Measurements from ENCODE around the gene PDZRN4. TPM values are rescaled to one million over a fixed set of nuclear protein-coding genes. Genes with fewer than 3 reads are reported as not detected.

PDZRN4 gene
- total and polyA plus RNA-seq, 9 donors, result 1.5 to 11.0 (median 4.1) TPM

DNA sequence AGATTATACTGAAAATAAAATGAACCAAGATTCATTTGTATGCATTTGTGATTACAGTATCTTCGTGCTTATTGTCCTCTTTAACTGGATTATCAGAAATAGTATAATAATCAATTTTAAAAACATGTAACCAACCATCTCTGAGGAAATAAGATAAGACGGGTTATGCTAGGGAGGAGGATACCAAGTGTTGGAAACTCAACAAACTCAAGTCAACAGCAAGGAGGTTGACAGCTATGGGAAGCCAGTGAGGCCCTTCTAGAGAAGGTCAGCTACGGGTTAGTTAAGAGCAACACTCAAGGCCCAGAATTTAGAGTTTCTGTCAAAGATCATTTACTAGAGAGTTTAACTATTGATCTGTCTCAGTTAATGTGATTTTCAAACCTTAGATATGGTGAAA lies 137.2 kb downstream of the PDZRN4 start:
- Histone ChIP-seq H3K4me3 (no peak overlapping the region), H3K4me1 (ENCODE audit: insufficient read depth) (no peaks in the 10 kb centered on the region), H3K27me3 (no peaks in the 10 kb centered on the region), H3K9me3 (no peaks in the 10 kb centered on the region), H3K36me3 (no peaks in the 10 kb centered on the region), H3K27ac (no peak overlapping the region)
- 93 to 96% (median 93%) methylated on average over 3 of the region's 3 CpGs for WGBS, 3 donors
- TF ChIP-seq, protein P1, sequence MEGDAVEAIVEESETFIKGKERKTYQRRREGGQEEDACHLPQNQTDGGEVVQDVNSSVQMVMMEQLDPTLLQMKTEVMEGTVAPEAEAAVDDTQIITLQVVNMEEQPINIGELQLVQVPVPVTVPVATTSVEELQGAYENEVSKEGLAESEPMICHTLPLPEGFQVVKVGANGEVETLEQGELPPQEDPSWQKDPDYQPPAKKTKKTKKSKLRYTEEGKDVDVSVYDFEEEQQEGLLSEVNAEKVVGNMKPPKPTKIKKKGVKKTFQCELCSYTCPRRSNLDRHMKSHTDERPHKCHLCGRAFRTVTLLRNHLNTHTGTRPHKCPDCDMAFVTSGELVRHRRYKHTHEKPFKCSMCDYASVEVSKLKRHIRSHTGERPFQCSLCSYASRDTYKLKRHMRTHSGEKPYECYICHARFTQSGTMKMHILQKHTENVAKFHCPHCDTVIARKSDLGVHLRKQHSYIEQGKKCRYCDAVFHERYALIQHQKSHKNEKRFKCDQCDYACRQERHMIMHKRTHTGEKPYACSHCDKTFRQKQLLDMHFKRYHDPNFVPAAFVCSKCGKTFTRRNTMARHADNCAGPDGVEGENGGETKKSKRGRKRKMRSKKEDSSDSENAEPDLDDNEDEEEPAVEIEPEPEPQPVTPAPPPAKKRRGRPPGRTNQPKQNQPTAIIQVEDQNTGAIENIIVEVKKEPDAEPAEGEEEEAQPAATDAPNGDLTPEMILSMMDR (IDR thresholded peaks at IDR 0.05), result no peak
- TF ChIP-seq EP300 (IDR thresholded peaks at IDR 0.05), result no peak
- no peak for TF ChIP-seq POLR2A (IDR thresholded peaks at IDR 0.05)
- DNase-seq, result no peak
- intact Hi-C loops (cut with DNase I), result no loop called here

GRCh38 chr12:41327096-41327895 lies 139.2 kb downstream of the PDZRN4 start:
- DNase-seq, result no peak
- Histone ChIP-seq H3K4me3 (no peak overlapping the region), H3K9me3 (no peaks in the 10 kb centered on the region), H3K4me1 (ENCODE audit: insufficient read depth) (no peaks in the 10 kb centered on the region), H3K27me3 (no peaks in the 10 kb centered on the region), H3K36me3 (no peaks in the 10 kb centered on the region), H3K27ac (no peak overlapping the region)
- WGBS, 3 donors, result 64 to 89% (median 66%) methylated on average over 4 of the region's 4 CpGs
- intact Hi-C loops (cut with DNase I), result no loop called here
- TF ChIP-seq EP300 (IDR thresholded peaks at IDR 0.05) (no peak), POLR2A (IDR thresholded peaks at IDR 0.05) (no peak)
- TF ChIP-seq, protein P1 (IDR thresholded peaks at IDR 0.05), result no peak

- no peak overlapping the region for H3K4me3 ChIP-seq
- 48 to 76% (median 63%) methylated on average over 1 of the region's 1 CpG for WGBS, 3 donors
- intact Hi-C loops (cut with DNase I), result no loop called here
- no peaks in the 10 kb centered on the region for H3K36me3 ChIP-seq
- TF ChIP-seq POLR2A (IDR thresholded peaks at IDR 0.05), result no peak
- H3K9me3 ChIP-seq, result no peaks in the 10 kb centered on the region
- DNase-seq, result no peak
- H3K27ac ChIP-seq, result no peak overlapping the region
- H3K4me1 ChIP-seq (ENCODE audit: insufficient read depth), result no peaks in the 10 kb centered on the region
- no peaks in the 10 kb centered on the region for H3K27me3 ChIP-seq
These were observed 145.9 kb downstream of the PDZRN4 start for GRCh38 chr12:41333974-41334373.

DNA sequence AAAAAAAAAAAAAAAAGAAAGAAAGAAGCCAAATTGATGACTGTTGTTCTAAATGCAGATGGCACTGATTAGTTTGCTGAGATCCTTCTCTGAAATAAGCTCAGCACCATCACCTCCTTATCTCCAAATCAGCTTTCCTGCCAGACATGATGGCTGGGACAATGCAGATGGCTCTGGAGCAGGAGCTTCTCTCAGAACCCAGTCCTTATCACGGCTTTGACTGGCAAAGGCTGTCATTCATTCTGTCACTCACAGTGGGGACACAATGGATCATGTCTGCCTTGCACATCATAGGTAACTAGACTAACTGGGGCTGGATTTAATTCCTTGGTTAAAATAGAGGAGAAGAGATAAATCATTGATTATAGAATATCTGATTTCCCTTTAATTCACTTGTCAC lies 146.3 kb downstream of the PDZRN4 start:
- H3K27ac ChIP-seq, result no peak overlapping the region
- 82 to 88% (median 88%) methylated on average over 1 of the region's 1 CpG for WGBS, 3 donors
- no peaks in the 10 kb centered on the region for H3K4me1 ChIP-seq (ENCODE audit: insufficient read depth)
- TF ChIP-seq POLR2A (IDR thresholded peaks at IDR 0.05) (no peak), EP300 (IDR thresholded peaks at IDR 0.05) (no peak)
- TF ChIP-seq, protein P1 (IDR thresholded peaks at IDR 0.05), result no peak
- DNase-seq, result no peak
- no peaks in the 10 kb centered on the region for H3K36me3 ChIP-seq
- H3K9me3 ChIP-seq, result no peaks in the 10 kb centered on the region
- intact Hi-C loops (cut with DNase I), result no loop called here
- no peaks in the 10 kb centered on the region for H3K27me3 ChIP-seq
- no peak overlapping the region for H3K4me3 ChIP-seq

DNA sequence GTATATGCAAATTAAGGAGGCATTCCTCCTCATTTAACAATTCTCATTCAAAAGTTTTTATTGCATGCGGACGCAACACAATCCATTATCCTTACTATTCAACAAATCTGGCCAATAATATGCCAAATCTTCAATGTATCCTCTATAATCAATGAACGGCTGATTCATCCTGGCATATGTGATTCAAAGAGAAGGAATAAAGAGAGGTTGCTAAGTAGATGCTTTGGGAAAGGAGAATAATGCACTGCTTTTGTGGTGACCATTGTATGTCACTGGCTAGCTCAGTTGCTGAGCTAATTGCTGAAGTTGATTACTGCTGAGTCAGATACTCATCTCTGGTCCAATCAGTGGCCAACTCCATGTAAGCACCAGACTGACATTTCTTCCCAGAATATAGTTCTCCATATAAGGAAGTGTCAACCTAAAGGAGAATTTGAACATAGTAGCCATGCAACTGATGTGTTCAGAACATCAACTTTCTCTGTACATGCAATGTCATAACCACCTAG lies 148.0 kb downstream of the PDZRN4 start:
- no peak overlapping the region for H3K4me3 ChIP-seq
- no peaks in the 10 kb centered on the region for H3K4me1 ChIP-seq (ENCODE audit: insufficient read depth)
- H3K27ac ChIP-seq, result no peak overlapping the region
- no peaks in the 10 kb centered on the region for H3K27me3 ChIP-seq
- H3K9me3 ChIP-seq, result no peaks in the 10 kb centered on the region
- intact Hi-C loops (cut with DNase I), result no loop called here
- DNase-seq, result no peak
- no peaks in the 10 kb centered on the region for H3K36me3 ChIP-seq
- WGBS, 3 donors, result 33 to 95% (median 72%) methylated on average over 3 of the region's 3 CpGs
- no peak for TF ChIP-seq EP300 (IDR thresholded peaks at IDR 0.05)
- TF ChIP-seq POLR2A (IDR thresholded peaks at IDR 0.05), result no peak
- TF ChIP-seq, protein P1 (IDR thresholded peaks at IDR 0.05), result no peak

Data from ovary (tissue), 9 donors.